ENCODE results near the gene LRP2. TPM values are rescaled to one million over a fixed set of nuclear protein-coding genes. Genes with fewer than 3 reads are reported as not detected.

The LRP2 gene
- total RNA-seq, 1 donor from 2014 or later, result 29.4 TPM

- Mint-ChIP-seq H3K27me3 (ENCODE audit: low read depth) (no peaks in the 10 kb centered on the region), H3K27ac (ENCODE audit: unreplicated experiment) (no peak overlapping the region), H3K36me3 (ENCODE audit: low read depth) (peaks cover 34% of the 10 kb centered on the region), H3K9me3 (peaks cover 2% of the 10 kb centered on the region), H3K4me3 (no peak overlapping the region), H3K4me1 (peaks cover 17% of the 10 kb centered on the region)
- TF ChIP-seq CTCF (conservative IDR thresholded peaks at IDR 0.05), result no peak
- DNase-seq (ENCODE audit: low read depth, low spot score), result no peak
Observed at GRCh38 chr2:169190197-169190775, 172.0 kb downstream of the LRP2 start.

- Mint-ChIP-seq H3K9me3 (peaks cover 2% of the 10 kb centered on the region), H3K36me3 (ENCODE audit: low read depth) (peaks cover 35% of the 10 kb centered on the region), H3K27me3 (ENCODE audit: low read depth) (no peaks in the 10 kb centered on the region), H3K4me3 (no peak overlapping the region), H3K4me1 (peaks cover 17% of the 10 kb centered on the region), H3K27ac (ENCODE audit: unreplicated experiment) (no peak overlapping the region)
- no peak for TF ChIP-seq CTCF (conservative IDR thresholded peaks at IDR 0.05)
- no peak for DNase-seq (ENCODE audit: low read depth, low spot score)
Observed at GRCh38 chr2:169189132-169189531, 173.2 kb downstream of the LRP2 start.

- Mint-ChIP-seq H3K9me3 (peaks cover 2% of the 10 kb centered on the region), H3K4me3 (no peak overlapping the region), H3K27ac (ENCODE audit: unreplicated experiment) (peak overlapping the region; percentile 64), H3K4me1 (peaks cover 14% of the 10 kb centered on the region), H3K27me3 (ENCODE audit: low read depth) (no peaks in the 10 kb centered on the region), H3K36me3 (ENCODE audit: low read depth) (peaks cover 30% of the 10 kb centered on the region)
- no peak for DNase-seq (ENCODE audit: low read depth, low spot score)
- TF ChIP-seq CTCF (conservative IDR thresholded peaks at IDR 0.05), result no peak
Observed at GRCh38 chr2:169185711-169186110, 176.6 kb downstream of the LRP2 start.

- H3K27ac Mint-ChIP-seq (ENCODE audit: unreplicated experiment), result no peak overlapping the region
- peaks cover 14% of the 10 kb centered on the region for H3K4me1 Mint-ChIP-seq
- peaks cover 27% of the 10 kb centered on the region for H3K36me3 Mint-ChIP-seq (ENCODE audit: low read depth)
- H3K9me3 Mint-ChIP-seq, result peaks cover 2% of the 10 kb centered on the region
- no peaks in the 10 kb centered on the region for H3K27me3 Mint-ChIP-seq (ENCODE audit: low read depth)
- TF ChIP-seq CTCF (conservative IDR thresholded peaks at IDR 0.05), result no peak
- H3K4me3 Mint-ChIP-seq, result no peak overlapping the region
- DNase-seq (ENCODE audit: low read depth, low spot score), result no peak
Observed at GRCh38 chr2:169184074-169184473, 178.3 kb downstream of the LRP2 start.

GRCh38 chr2:169182573-169182972, 179.8 kb downstream of the LRP2 start:
- no peak overlapping the region for H3K27ac Mint-ChIP-seq (ENCODE audit: unreplicated experiment)
- H3K27me3 Mint-ChIP-seq (ENCODE audit: low read depth), result no peaks in the 10 kb centered on the region
- H3K36me3 Mint-ChIP-seq (ENCODE audit: low read depth), result peaks cover 22% of the 10 kb centered on the region
- peaks cover 2% of the 10 kb centered on the region for H3K9me3 Mint-ChIP-seq
- H3K4me3 Mint-ChIP-seq, result no peak overlapping the region
- TF ChIP-seq CTCF (conservative IDR thresholded peaks at IDR 0.05), result no peak
- peaks cover 14% of the 10 kb centered on the region for H3K4me1 Mint-ChIP-seq
- no peak for DNase-seq (ENCODE audit: low read depth, low spot score)
